ENCODE data around the gene HIKESHI.

HIKESHI gene

DNA sequence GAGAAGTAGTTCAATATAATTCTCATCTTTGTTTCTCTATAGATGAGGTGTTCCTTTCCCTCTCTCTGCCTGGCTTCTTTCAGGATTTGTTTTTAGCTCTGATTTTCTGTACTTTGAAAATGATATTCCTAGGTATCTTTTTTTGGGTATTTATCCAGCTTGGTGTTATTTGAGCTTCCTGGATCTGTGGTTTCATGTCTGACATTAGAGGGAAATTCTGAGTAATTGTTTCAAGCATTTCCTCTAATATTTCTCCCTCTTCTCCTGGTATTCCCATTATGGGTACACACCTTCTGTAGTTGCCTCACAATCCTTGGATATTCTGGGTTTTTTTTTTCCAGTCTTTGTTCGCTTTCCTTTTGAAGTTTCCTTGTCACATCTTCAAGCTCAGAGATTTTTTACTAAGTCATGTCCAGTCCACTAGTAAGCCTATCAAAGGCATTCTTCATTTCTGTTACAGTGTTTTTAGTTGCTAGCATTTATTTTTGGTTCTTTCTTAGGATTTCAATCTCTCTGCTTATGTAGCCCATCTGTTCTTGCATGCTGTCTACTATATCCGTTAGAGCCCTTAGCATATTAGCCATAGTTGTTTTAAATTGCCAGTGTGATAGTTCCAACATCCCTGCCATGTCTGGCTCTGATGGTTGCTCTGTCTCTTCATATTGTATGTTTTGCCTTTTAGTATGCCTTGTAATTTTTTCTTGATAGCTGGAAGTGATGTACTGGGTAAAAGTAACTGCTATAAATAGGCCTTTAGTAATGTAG, 78.4 kb downstream of the HIKESHI start:
- DNase-seq: no peak

DNA sequence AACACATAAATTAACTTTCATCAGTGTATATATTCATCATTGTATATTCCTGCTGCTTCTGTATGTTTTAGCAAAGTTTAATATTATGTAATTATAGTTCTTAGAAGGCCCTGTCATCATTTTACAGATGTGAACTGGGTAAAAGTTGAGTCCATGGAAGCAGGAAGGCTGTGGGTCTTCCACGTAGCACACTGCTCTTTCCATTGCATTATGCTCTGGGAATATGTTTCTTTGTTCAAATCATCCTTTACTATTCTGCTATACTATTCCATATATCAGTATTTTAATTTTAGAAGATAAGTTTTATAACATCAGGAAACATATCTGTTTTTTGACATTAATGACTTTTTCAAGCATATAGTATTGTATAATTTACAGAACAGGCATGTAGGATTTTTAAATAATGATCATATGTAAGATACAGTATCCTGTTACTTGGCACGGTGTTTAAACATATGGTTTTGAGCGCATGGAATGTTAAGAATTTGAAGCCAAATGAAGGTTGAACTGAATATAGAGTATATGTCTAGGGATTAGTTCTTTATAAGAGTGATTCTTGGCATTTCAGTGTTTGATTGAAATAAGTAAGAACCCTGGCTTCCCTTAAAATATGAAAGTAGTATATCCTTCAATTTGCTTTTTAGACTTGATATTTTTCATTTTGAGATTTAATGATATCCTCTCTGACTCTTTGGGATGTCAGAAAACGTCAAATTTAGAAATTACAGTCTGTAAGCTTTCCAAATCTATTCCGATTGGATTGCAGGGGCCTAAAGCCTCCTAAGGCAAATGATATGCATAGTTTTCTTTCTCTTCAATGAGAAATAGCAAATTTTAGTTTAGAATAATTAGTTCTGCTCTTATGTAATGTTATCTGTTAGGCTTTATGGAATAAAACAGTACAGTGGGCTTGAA, 81.3 kb downstream of the HIKESHI start:
- no peak for DNase-seq

DNA sequence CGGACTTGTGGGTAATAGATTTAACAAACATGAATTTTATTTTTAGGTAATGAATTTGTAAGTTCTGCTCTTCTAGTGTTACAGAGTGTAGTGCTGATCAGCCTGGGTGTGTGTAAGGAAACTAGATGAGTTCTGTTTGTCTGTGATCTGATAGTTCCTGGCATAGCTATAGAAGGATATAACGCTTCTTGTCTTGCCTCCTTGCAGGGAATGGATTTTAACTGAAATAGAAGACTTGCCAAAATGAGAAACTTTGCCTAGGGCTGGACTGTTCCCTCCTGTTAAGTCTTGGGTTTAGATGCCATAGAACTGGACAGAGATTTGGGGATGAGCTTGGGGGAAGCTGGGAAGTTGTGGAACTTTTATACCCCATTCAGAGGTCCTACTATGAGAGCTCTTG, 84.2 kb downstream of the HIKESHI start:
- no peak for DNase-seq

- DNase-seq: no peak
Measured at GRCh38 chr11:86386746-86387145, 84.7 kb downstream of the HIKESHI start.

DNA sequence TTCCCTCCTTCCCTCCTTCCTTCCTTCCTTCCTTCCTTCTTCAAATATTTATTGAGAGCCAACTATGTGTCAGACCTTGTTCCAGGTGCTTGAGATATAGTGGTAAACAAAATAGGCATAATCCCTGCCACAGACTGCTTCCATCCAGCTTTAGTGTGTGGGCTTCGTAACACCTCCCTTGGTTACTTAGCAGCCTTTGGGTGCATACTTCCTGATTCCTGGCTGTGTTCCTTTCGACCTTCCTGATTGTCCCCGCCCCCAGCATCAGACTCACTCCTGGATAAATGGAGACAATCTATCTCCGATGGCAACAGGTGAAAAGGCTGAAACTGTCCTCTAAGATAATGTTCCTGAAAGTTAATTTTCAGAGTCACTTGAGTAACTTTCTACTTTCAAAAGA, 86.2 kb downstream of the HIKESHI start:
- DNase-seq: no peak

DNA sequence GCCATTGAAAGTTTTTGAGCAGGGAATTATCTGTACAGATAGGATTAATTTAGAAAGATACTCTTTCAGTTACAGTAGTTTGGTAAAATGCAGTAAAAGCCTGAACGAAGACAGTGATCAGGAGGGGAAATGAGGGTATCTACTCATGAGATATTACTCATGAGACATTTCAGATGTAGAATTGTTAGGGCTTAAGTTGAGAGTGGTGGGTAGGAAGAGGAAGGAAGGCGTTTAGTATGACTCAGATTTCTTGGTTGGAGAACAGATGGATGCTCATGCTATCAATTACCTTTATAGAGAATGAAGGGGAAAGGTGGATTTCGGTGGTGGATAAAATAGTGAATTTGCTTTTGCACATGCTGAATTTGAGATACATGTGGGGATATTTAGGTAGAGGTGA, 88.4 kb downstream of the HIKESHI start:
- DNase-seq: no peak

GRCh38 chr11:86395061-86395551, 93.1 kb downstream of the HIKESHI start:
- no peak for DNase-seq
